Tibial nerve (tissue), 4 donors: Measurements from ENCODE around the gene NCOA5. TPM values are rescaled to one million over a fixed set of nuclear protein-coding genes. Genes with fewer than 3 reads are reported as not detected.

ENCODE experiments used
- DNase-seq, 2 donors: peaks; one replicate each; pipeline ENCODE4 v3.0.0-alpha.2; 2019; ENCODE audit warnings: low spot score in 2 of 2
- H3K27ac ChIP-seq, 4 donors: fragments of 200-600 bp; sonication (generic) in 3 of 4; one replicate each; pipeline ENCODE4 v1.5.1; 2017 to 2019; ENCODE audit warnings: mild to moderate bottlenecking in 1 of 4
- H3K27me3 ChIP-seq, 2 donors: fragments of 200-600 bp; sonication (generic) in 1 of 2; one replicate each; pipeline versions ENCODE4 v1.5.1 to v1.6.0; 2017 to 2019
- H3K36me3 ChIP-seq, 3 donors: fragments of 200-600 bp; sonication (generic); one replicate each; pipeline ENCODE4 v1.5.1; 2018 to 2019
- H3K4me1 ChIP-seq, 4 donors: fragments of 200-600 bp; sonication (generic) in 3 of 4; one replicate each; pipeline ENCODE4 v1.5.1; 2017 to 2019
- H3K4me3 ChIP-seq, 4 donors: fragments of 200-600 bp; sonication (generic) in 3 of 4; one replicate each; pipeline ENCODE4 v1.5.1; 2017 to 2019; ENCODE audit warnings: mild to moderate bottlenecking in 1 of 4, moderate library complexity in 1 of 4
- H3K9me3 ChIP-seq, 4 donors: fragments of 200-600 bp; sonication (generic) in 3 of 4; one replicate each; pipeline ENCODE4 v1.5.1; 2017 to 2019
- CTCF ChIP-seq, 5 experiments: fragments of 200-600 bp in 3 of 5; fragments of 450-650 bp in 2 of 5; sonication (generic) in 3 of 5; IDR thresholded peaks; one replicate each; pipeline ENCODE4 v1.5.1; 2016 to 2019; ENCODE audit warnings: antibody characterized with exemption in 5 of 5, mild to moderate bottlenecking in 3 of 5, moderate library complexity in 2 of 5
- EP300 ChIP-seq, 2 donors: sonication (generic); formaldehyde crosslinking; IDR thresholded peaks; one replicate each; pipeline ENCODE4 v1.6.1; 2017; ENCODE audit warnings: antibody characterized with exemption in 2 of 2, mild to moderate bottlenecking in 1 of 2
- POLR2A ChIP-seq, 2 donors: fragments of 450-650 bp; IDR thresholded peaks; one replicate each; pipeline ENCODE4 v1.6.1; 2017; ENCODE audit warnings: antibody characterized with exemption in 2 of 2, mild to moderate bottlenecking in 2 of 2, moderate library complexity in 2 of 2
- WGBS, 2 donors: methylation state at CpG; one replicate each; pipeline ENCODE4 v1.1.5; 2018; 5-methylcytosine and 5-hydroxymethylcytosine counted together
- total RNA-seq, 4 donors: library from RNA; depleted of rRNA; stranded (reverse); fragments of >200 nt; gene quantifications; one replicate each; pipeline ENCODE4 v1.1.0, GENCODE V29; 2016

Gene NCOA5
- total RNA-seq, 4 donors from 2014 or later, result 34.8 to 71.4 (median 47.2) TPM

- TF ChIP-seq POLR2A (IDR thresholded peaks at IDR 0.05) (no peak), CTCF (IDR thresholded peaks at IDR 0.05) (no peak), EP300 (IDR thresholded peaks at IDR 0.05) (no peak)
- Histone ChIP-seq H3K36me3 (peaks cover 9 to 91% (median 61%) of the 10 kb centered on the region in 3 donors), H3K4me1 (peaks cover 0 to 34% (median 12%) of the 10 kb centered on the region in 4 donors), H3K27ac (no peak overlapping the region), H3K27me3 (no peaks in the 10 kb centered on the region), H3K4me3 (no peak overlapping the region), H3K9me3 (no peaks in the 10 kb centered on the region)
- DNase-seq, result no peak
- WGBS, 2 donors, result 79 to 82% methylated on average over 3 of the region's 3 CpGs
Measured at GRCh38 chr20:46063652-46064054, 26.1 kb downstream of the NCOA5 start.

- WGBS, 2 donors, result 93 to 97% methylated on average over 8 of the region's 8 CpGs
- no peaks in the 10 kb centered on the region for H3K9me3 ChIP-seq
- TF ChIP-seq POLR2A (IDR thresholded peaks at IDR 0.05), result no peak
- TF ChIP-seq CTCF (IDR thresholded peaks at IDR 0.05), result no peak
- no peak for TF ChIP-seq EP300 (IDR thresholded peaks at IDR 0.05)
- peaks cover 9 to 86% (median 56%) of the 10 kb centered on the region in 3 donors for H3K36me3 ChIP-seq
- DNase-seq, result no peak
- H3K4me1 ChIP-seq, result peaks cover 0 to 39% (median 17%) of the 10 kb centered on the region in 4 donors
- H3K27ac ChIP-seq, result no peak overlapping the region
- no peak overlapping the region for H3K4me3 ChIP-seq
- no peaks in the 10 kb centered on the region for H3K27me3 ChIP-seq
Measured at GRCh38 chr20:46063151-46063550, 26.6 kb downstream of the NCOA5 start.

DNA sequence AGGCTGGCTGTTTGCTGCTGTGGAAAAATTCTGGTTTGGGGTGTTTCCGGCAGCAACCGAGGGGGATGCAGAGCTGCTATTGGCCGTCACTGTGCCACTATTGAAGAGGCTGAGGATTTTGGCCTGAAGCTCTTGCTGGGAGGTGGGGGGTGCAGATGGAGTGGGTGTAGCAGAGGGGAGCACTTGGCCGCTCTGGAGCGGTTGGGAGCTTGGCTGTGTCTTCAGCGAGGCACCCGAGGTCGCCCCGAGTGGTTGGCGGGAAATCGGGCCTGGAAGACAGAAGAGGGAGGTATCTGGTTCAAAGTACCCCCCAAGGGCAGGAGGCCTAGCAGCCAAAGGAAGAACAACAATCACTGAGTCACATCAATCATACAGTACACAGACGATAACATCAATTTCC lies 27.1 kb downstream of the NCOA5 start:
- H3K27ac ChIP-seq, result no peak overlapping the region
- 76 to 79% methylated on average over 12 of the region's 12 CpGs for WGBS, 2 donors
- H3K27me3 ChIP-seq, result peaks cover 0 to 2% of the 10 kb centered on the region in 2 donors
- no peaks in the 10 kb centered on the region for H3K9me3 ChIP-seq
- H3K4me3 ChIP-seq, result no peak overlapping the region
- TF ChIP-seq CTCF (IDR thresholded peaks at IDR 0.05), result no peak
- no peak for TF ChIP-seq EP300 (IDR thresholded peaks at IDR 0.05)
- TF ChIP-seq POLR2A (IDR thresholded peaks at IDR 0.05), result no peak
- peaks cover 9 to 80% (median 51%) of the 10 kb centered on the region in 3 donors for H3K36me3 ChIP-seq
- peaks cover 0 to 44% (median 22%) of the 10 kb centered on the region in 4 donors for H3K4me1 ChIP-seq
- DNase-seq, result no peak

DNA sequence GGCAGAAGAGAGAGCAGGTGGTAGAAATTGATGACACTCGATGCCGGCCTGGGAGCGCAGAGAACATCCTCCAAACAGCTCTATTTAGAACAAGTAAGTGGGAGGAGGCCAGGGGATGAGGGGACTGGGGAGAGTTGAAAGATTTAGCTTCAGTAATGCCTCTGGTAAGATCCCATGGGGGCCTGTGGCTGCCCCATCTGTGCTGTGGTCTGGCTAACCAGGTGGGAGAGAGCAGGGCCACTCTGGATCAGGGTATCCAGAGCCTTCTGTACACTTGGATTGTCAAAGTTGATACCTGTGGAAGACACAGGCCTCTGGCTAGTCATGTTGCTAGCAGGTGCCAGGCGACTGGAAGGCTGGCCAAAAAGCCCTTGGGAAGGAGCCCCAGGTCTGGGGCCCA lies 27.6 kb downstream of the NCOA5 start:
- Histone ChIP-seq H3K27ac (no peak overlapping the region), H3K4me1 (peaks cover 0 to 49% (median 25%) of the 10 kb centered on the region in 4 donors), H3K4me3 (no peak overlapping the region), H3K36me3 (peaks cover 9 to 77% (median 49%) of the 10 kb centered on the region in 3 donors), H3K27me3 (peaks cover 0 to 6% of the 10 kb centered on the region in 2 donors), H3K9me3 (no peaks in the 10 kb centered on the region)
- TF ChIP-seq CTCF (IDR thresholded peaks at IDR 0.05) (no peak), EP300 (IDR thresholded peaks at IDR 0.05) (no peak), POLR2A (IDR thresholded peaks at IDR 0.05) (no peak)
- no peak for DNase-seq
- 90 to 94% methylated on average over 4 of the region's 4 CpGs for WGBS, 2 donors

DNA sequence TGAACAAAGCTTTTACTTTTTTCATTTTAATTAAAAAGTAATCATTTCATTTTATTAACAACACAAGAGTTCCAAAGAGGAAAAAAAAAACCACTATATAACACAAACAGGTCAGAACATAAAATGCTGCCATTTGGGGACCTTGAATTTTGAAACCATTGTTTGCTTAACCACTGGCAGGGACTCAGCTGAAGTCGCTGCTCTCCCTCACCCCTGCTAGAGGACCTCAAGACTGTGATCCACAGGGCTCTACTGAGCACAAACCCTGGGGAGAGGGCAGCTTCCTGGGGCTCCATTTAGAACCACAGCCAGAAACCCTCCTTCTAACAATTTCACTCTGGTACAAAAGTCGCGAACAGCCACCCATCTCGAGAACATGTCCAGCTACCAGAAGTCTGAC lies 28.8 kb downstream of the NCOA5 start:
- Histone ChIP-seq H3K9me3 (no peaks in the 10 kb centered on the region), H3K4me3 (no peak overlapping the region), H3K27me3 (peaks cover 0 to 16% of the 10 kb centered on the region in 2 donors), H3K36me3 (peaks cover 9 to 76% (median 38%) of the 10 kb centered on the region in 3 donors), H3K4me1 (peaks cover 0 to 52% (median 25%) of the 10 kb centered on the region in 4 donors), H3K27ac (peak overlapping the region in 1 of 4 donors; percentile 18)
- WGBS, 2 donors, result 78 to 83% methylated on average over 4 of the region's 4 CpGs
- DNase-seq, result no peak
- no peak for TF ChIP-seq POLR2A (IDR thresholded peaks at IDR 0.05)
- TF ChIP-seq CTCF (IDR thresholded peaks at IDR 0.05), result no peak
- no peak for TF ChIP-seq EP300 (IDR thresholded peaks at IDR 0.05)
